ENCODE measurements around the gene RBM28.

The RBM28 gene, protein sequence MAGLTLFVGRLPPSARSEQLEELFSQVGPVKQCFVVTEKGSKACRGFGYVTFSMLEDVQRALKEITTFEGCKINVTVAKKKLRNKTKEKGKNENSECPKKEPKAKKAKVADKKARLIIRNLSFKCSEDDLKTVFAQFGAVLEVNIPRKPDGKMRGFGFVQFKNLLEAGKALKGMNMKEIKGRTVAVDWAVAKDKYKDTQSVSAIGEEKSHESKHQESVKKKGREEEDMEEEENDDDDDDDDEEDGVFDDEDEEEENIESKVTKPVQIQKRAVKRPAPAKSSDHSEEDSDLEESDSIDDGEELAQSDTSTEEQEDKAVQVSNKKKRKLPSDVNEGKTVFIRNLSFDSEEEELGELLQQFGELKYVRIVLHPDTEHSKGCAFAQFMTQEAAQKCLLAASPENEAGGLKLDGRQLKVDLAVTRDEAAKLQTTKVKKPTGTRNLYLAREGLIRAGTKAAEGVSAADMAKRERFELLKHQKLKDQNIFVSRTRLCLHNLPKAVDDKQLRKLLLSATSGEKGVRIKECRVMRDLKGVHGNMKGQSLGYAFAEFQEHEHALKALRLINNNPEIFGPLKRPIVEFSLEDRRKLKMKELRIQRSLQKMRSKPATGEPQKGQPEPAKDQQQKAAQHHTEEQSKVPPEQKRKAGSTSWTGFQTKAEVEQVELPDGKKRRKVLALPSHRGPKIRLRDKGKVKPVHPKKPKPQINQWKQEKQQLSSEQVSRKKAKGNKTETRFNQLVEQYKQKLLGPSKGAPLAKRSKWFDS

DNA sequence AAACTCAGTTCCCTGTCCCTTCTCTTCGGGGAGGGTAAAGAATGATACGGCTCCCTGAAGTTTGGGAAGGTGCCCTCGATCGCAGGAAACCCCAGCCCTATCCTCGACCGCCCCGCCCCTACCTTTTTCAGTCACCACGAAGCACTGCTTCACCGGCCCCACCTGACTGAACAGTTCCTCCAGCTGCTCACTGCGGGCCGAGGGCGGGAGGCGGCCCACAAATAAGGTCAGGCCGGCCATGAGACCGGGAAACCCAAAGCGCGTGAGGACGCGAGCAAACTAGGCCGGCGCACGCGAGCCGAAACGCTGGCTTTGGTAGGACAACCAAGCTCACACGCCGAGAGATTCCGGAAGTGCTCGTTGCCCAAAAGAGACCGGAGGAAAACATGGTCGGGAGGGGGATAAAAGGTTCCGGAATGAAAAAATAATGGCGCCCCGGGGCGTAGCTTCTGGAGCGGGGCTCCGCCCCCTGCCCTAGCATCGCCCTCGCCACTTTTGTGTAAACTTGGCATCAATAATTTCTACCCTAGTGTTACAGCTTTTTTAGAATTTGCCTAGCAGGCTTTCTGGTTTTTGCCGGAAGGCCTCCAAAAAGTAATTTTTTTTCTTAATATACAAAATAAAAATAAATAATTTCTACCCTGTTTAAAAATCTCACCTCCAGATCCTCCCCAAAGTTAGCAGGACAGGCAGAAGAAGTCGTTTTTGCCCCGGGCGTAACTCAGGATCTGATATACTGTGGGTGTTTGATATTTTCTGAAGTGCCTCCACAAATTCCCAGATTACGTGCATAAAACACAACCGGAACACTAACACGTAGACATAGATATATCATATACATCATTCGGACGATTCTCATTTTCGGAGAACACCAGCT is at the start of gene RBM28:
Gene RBM28 (minus strand): TSS at position 355 of the 877 bp plus-strand sequence. CDS start 115 bp downstream, at position 240.
- TF ChIP-seq, protein P1, sequence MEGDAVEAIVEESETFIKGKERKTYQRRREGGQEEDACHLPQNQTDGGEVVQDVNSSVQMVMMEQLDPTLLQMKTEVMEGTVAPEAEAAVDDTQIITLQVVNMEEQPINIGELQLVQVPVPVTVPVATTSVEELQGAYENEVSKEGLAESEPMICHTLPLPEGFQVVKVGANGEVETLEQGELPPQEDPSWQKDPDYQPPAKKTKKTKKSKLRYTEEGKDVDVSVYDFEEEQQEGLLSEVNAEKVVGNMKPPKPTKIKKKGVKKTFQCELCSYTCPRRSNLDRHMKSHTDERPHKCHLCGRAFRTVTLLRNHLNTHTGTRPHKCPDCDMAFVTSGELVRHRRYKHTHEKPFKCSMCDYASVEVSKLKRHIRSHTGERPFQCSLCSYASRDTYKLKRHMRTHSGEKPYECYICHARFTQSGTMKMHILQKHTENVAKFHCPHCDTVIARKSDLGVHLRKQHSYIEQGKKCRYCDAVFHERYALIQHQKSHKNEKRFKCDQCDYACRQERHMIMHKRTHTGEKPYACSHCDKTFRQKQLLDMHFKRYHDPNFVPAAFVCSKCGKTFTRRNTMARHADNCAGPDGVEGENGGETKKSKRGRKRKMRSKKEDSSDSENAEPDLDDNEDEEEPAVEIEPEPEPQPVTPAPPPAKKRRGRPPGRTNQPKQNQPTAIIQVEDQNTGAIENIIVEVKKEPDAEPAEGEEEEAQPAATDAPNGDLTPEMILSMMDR (IDR thresholded peaks at IDR 0.05), result no peak

DNA sequence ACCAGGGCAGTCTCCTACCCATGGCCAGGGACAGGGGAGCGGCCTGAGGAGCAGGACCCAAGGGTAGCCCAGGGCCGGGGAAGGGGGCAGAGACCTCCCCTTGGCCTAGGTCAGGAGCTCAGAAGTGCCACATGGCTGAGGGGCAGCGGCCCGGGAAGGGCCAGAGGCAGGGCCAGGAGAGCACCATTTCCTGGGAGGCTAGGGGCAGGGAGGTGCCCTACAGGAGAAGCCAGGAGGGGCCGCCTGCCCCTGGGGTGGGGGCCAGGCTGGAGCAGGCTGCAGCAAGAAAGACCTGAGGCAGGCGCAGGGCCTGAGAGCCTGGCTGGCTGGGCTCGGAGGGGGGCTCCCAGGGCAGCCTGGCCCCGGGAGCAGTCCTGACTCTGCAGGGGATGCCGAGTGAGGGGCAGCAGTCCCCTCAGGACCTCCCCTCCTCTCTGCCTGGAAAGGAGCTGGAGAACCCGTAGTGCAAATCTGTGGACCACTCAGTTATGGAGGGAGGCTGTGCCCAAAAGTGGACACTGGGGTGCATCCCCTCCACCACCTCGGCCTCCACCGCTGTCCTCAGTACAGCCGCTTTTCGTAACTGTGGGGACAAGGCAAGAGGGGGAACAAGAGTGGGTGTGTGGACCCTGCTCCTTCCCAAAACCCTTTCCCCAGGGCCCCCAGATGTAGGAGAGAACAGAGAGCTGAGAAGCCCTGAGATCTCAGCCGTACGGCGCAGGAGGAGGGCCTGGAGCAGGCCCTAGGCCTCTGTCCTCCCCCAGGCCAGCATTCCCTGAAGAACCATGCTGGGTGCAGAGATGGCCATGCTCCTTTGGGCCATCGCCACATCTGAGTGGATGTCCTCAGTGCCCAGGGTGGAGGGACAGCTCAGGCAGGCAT is 49.0 kb upstream of the RBM28 start:
- TF ChIP-seq, protein P1 (IDR thresholded peaks at IDR 0.05), result no peak

DNA sequence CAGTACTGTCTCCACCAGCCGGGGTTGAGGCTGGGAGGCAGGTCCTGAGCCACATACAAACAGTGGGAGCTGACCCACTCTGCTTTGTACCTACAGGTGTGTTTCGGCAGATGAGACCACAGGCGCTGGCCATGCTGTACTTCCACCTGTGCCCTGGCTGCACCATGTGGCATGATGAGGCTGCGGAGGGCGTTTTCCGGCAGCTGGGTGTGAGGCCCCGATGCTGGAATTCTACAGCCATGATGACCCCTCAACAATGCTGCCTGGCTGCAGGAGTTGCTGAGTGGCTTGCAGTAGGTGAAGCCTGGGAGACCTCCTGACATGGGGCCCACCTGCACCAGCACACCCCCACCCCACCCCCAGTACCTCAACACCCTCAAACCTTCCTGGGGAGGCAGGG is 48.1 kb upstream of the RBM28 start:
- TF ChIP-seq, protein P1 (IDR thresholded peaks at IDR 0.05), result no peak

DNA sequence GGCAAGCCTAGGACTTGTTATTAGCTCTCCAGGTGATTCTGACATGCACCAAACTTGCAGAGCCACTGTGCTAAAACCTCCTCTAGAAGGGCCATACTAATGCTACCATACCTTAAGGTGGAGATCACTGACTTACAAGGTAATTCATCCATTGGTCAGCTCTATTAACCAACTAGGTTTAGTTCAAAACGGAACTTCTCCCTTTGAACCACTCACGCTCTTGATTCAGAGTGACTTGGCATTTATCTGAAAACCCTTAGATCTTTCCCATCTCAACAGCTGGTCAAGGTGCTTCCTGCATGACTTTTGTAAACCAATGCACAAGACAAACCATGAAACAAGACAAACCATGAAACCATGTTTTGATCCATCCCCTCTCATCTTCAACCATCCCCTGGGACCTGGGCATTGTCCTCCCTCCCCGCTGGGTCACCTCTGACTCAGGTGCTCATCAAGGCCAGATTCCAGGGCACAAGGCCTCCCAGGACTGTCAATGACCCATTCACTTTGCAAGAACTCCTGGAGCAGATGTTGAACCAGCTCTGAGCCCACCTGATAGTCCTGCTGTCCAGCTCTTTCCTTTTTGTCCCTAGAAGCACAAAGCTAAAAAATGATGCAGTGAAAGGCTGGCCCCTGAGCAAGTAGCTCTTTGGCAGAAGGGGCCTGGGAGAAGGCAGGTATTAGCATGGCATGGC is 47.3 kb upstream of the RBM28 start:
- TF ChIP-seq, protein P1 (IDR thresholded peaks at IDR 0.05), result no peak

DNA sequence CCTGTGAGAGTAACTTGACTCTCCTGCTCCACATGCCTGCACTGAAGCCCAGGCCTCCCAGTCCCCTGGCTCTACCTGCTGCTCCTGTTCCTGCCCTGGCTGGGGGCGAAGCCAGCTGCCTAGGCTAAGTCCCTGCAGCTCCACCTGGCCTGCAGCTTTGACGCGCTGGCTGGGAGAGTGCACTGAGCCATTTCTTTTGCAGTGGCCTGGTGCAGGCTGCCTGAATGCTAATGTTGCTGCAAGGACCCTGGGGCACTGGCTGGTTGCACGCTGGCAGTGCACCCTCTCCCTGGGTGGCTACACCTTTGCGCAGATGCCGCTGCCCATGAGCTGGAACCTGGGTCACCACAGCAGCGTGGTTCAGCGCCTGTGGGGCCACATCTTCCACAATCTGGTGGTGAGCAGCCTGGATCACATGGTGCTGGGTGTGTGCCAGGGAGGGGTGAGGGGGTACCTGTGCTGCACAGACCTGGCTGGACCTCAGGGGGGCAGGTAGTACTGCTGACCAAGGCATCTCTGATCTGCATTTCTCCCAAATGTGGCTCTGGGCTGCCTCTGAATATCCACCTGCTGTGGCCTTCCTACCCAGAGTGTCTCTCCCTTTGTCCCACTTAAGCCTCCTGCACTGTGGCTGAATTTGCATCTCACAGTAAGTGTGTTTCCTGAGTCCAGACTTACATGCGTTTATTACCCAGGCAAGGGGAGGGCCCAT is 46.1 kb upstream of the RBM28 start:
- TF ChIP-seq, protein P1 (IDR thresholded peaks at IDR 0.05), result no peak

DNA sequence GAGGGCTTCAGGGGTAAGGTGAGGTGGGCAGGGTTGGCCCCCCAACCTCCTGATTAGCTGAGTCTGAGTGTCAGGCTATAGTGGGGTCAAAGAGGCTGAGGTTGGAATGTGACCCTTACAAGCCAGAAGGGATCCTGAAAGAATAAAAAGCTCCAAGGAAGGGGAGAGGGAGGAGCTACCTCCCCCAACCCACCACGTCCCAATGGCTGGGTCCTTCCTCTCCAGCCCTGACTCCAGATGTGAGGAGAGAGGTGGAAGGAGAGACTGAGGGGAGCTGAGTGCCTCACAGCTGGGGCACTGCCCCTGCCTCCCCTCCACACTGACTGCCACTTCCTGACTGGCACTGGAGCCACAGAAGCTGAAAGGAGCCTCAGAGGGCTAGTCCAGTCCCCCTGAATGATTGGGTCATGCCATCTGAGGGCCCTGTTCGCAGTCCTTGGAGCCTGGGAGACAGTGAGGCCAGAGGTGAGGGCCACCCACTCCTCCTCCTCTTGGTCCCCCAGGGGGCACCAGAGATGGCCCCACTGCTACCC is 45.4 kb upstream of the RBM28 start:
- TF ChIP-seq, protein P1 (IDR thresholded peaks at IDR 0.05), result no peak

Data from LNCAP (cell line).